Cardiac muscle cell (in vitro differentiated cells and primary cell): ENCODE data around the gene CAPZA1. TPM values are rescaled to one million over a fixed set of nuclear protein-coding genes. Genes with fewer than 3 reads are reported as not detected.

Experiments
- DNase-seq, 2 donors: peaks; one replicate each; pipeline versions ENCODE4 v3.0.0 to v3.0.0-alpha.2; 2010 to 2017; ENCODE audit warnings: low read depth in 1 of 2, low spot score in 1 of 2
- H3K27ac ChIP-seq: fragments of 200-600 bp; sonication (generic); 2 replicates; pipeline ENCODE4 v1.5.1; 2016
- H3K27me3 ChIP-seq: fragments of 200-600 bp; sonication (generic); 2 replicates; pipeline ENCODE4 v1.6.0; 2016; ENCODE audit warnings: control low read depth
- H3K36me3 ChIP-seq: fragments of 200-600 bp; sonication (generic); 2 replicates; pipeline ENCODE4 v1.5.1; 2016; ENCODE audit warnings: control low read depth
- H3K4me1 ChIP-seq: fragments of 200-600 bp; sonication (generic); 2 replicates; pipeline ENCODE4 v1.8.1; 2017; ENCODE audit warnings: low read depth, mild to moderate bottlenecking, mixed run types
- H3K4me3 ChIP-seq: fragments of 200-600 bp; sonication (generic); 2 replicates; pipeline ENCODE4 v1.5.1; 2016; ENCODE audit warnings: mild to moderate bottlenecking
- H3K9me3 ChIP-seq: fragments of 200-600 bp; sonication (generic); 2 replicates; pipeline ENCODE4 v1.5.1; 2017; ENCODE audit warnings: low read depth, mild to moderate bottlenecking, control low read depth
- polyA plus RNA-seq: library from polyadenylated mRNA; unstranded; fragments of >200 nt; fragmentation: Nextera tagmentation; extraction: Ambion mirVana; gene quantifications from 2 replicates; pipeline ENCODE4 v1.2.1, GENCODE V29; 2016
- total RNA-seq: library from RNA; depleted of rRNA; stranded (reverse); fragments of >200 nt; gene quantifications from 2 replicates; pipeline ENCODE4 v1.2.3, GENCODE V29; 2016
- TF ChIP-seq, protein P1 (sequence below): IDR thresholded peaks from 2 replicates; pipeline ENCODE4 v1.5.1; 2012; ENCODE audit warnings: low read depth, mild to moderate bottlenecking, low read length

The CAPZA1 gene
- total and polyA plus RNA-seq, 2 experiments from 2014 or later, result 94.9 to 122 TPM

DNA sequence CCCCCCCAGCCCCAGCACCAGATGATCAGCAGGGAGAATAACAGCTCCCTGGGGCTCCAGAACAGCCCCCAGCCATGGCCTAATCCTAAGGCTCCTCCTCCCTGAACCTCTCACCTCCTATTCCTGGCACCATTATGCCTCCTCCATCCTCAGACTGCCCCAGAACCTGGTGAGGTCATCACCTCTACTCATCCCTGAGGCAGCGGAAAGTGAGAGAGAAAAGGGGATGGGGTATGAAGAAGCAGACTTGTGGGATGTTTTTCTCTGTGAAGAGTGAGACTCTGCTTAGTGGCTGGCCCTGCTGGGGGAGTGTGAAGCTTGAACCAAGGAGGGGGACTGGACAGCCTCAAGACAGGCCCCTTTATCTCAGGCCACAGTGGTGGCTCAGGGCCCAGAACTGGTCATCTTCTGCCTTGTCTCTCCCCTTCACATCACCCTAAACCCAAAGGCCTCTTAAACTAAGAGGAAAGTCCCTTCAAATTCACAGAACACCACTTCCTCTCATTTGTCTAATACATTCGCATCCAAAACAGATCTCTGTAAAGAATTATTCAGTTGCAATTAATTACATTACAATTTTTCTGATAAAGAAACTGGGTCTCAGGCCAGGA, 97.7 kb downstream of the CAPZA1 start:
- H3K9me3 ChIP-seq, result no peaks in the 10 kb centered on the region
- peaks cover 11% of the 10 kb centered on the region for H3K27me3 ChIP-seq
- TF ChIP-seq, protein P1, sequence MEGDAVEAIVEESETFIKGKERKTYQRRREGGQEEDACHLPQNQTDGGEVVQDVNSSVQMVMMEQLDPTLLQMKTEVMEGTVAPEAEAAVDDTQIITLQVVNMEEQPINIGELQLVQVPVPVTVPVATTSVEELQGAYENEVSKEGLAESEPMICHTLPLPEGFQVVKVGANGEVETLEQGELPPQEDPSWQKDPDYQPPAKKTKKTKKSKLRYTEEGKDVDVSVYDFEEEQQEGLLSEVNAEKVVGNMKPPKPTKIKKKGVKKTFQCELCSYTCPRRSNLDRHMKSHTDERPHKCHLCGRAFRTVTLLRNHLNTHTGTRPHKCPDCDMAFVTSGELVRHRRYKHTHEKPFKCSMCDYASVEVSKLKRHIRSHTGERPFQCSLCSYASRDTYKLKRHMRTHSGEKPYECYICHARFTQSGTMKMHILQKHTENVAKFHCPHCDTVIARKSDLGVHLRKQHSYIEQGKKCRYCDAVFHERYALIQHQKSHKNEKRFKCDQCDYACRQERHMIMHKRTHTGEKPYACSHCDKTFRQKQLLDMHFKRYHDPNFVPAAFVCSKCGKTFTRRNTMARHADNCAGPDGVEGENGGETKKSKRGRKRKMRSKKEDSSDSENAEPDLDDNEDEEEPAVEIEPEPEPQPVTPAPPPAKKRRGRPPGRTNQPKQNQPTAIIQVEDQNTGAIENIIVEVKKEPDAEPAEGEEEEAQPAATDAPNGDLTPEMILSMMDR, result no peak
- H3K36me3 ChIP-seq, result no peaks in the 10 kb centered on the region
- no peak for DNase-seq
- no peak overlapping the region for H3K4me3 ChIP-seq
- H3K4me1 ChIP-seq, result peaks cover 2% of the 10 kb centered on the region
- no peak overlapping the region for H3K27ac ChIP-seq

DNA sequence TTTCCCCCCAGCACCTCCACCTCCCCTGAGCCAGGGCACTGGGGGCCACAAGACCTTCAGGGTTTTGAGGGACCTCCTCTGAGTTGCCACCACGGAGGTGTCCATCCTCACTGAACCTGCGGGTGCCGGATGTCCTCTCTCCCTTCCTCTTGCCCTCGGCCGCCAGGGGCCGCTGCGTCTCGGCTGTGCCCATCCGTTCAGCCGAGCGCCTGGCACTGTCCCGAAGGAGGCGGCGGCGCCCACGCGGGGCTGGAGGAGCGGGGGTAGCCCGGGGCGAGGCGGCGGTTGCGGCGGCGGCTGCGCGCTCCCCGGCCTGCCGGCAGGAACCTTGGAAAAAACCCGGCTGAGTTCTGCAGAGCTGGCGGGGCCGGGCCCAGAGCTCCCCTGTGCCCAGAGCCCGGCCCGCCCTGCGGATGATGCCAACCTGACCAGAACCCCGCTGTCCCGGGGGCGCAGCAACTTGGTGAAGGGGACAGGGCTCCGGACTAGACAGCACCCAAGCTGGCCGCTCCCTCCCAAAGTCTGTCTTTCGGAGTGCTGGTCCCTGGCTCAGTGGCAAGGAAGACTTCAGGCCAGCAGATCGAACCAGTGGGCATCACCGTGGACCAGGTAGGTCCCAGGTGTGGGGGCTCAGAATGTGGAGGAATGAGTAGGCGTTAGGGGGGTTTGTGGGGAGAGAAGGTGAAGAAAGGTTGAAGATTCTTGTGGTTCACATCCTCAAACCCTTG, 99.2 kb downstream of the CAPZA1 start:
- H3K9me3 ChIP-seq, result no peaks in the 10 kb centered on the region
- no peak overlapping the region for H3K4me3 ChIP-seq
- H3K27me3 ChIP-seq, result peaks cover 11% of the 10 kb centered on the region
- TF ChIP-seq, protein P1, result peak; percentile 81
- no peak overlapping the region for H3K27ac ChIP-seq
- DNase-seq, result peak; percentile 73 to 85
- no peaks in the 10 kb centered on the region for H3K36me3 ChIP-seq
- H3K4me1 ChIP-seq, result peaks cover 4% of the 10 kb centered on the region

DNA sequence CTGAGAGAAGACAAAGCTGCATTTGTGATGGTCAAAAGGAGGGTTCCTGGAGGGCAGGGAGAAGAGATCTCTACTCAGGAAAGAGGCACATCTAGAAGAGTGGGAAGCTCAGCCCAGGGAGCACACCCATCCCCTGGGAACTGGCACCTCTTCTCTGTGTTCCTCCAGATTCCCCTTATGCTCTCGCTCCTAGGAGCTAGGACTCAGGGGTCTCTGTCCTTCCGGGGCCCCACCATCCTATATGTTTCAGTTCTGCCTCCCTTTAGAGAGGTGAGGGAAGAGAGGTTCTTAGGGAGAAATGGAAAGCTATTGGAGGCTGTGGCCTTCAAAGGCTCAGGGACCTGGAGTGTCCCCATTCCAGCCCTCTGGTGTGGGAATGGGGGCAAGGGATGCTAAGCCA, 100.1 kb downstream of the CAPZA1 start:
- Histone ChIP-seq H3K4me1 (peaks cover 4% of the 10 kb centered on the region), H3K36me3 (no peaks in the 10 kb centered on the region), H3K4me3 (no peak overlapping the region), H3K27ac (no peak overlapping the region), H3K9me3 (no peaks in the 10 kb centered on the region), H3K27me3 (peaks cover 11% of the 10 kb centered on the region)
- DNase-seq, result no peak
- TF ChIP-seq, protein P1, result no peak

DNA sequence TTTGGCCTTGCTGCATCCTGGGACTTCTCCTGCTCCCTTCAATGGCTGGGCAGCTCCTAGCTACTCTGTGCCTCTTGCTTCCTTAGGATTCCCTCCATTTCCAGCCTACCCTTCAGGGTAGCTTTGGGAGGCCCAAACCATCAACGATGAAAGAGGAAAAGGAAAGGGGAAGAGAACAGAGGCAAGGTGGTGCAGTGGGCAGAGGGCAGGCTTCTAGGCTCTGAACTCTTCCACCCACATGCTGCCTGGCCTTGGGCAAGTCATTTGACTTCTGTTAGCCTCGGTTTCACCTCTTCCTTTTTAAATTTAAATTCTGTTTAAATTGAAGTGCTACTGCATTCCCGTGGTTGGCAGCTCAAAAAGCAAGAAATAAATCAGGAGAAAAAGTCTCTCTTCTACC, 101.2 kb downstream of the CAPZA1 start:
- peaks cover 4% of the 10 kb centered on the region for H3K4me1 ChIP-seq
- H3K4me3 ChIP-seq, result no peak overlapping the region
- no peak overlapping the region for H3K27ac ChIP-seq
- no peaks in the 10 kb centered on the region for H3K36me3 ChIP-seq
- peaks cover 11% of the 10 kb centered on the region for H3K27me3 ChIP-seq
- TF ChIP-seq, protein P1, result no peak
- no peaks in the 10 kb centered on the region for H3K9me3 ChIP-seq
- DNase-seq, result no peak

Other genes starting within 250 kb of the CAPZA1 start
- gene CTTNBP2NL, start 223.6 kb upstream of the CAPZA1 start, total RNA-seq, result 6.4 and 13.1 TPM in 2 replicates
- gene CTTNBP2NL, start 223.6 kb upstream of the CAPZA1 start, polyA plus RNA-seq, result 9.2 and 14.2 TPM in 2 replicates
- gene WNT2B, start 110.9 kb upstream of the CAPZA1 start, total RNA-seq, result 0.74 and 1.2 TPM in 2 replicates
- gene WNT2B, start 110.9 kb upstream of the CAPZA1 start, polyA plus RNA-seq, result 1.1 and 1.5 TPM in 2 replicates
- gene ST7L, start 691 bp upstream of the CAPZA1 start, total RNA-seq, result 15.5 and 19.7 TPM in 2 replicates
- 26.6 and 27.1 TPM in 2 replicates for gene ST7L, start 691 bp upstream of the CAPZA1 start, polyA plus RNA-seq
- gene MOV10, start 54.8 kb downstream of the CAPZA1 start, total RNA-seq, result 78.2 and 96.2 TPM in 2 replicates
- 62.0 and 86.0 TPM in 2 replicates for gene MOV10, start 54.8 kb downstream of the CAPZA1 start, polyA plus RNA-seq
- 257 and 311 TPM in 2 replicates for gene RHOC, start 87.3 kb downstream of the CAPZA1 start, total RNA-seq
- 265 and 358 TPM in 2 replicates for gene RHOC, start 87.3 kb downstream of the CAPZA1 start, polyA plus RNA-seq
- gene PPM1J, start 95.5 kb downstream of the CAPZA1 start, total RNA-seq, result 13.2 and 21.9 TPM in 2 replicates
- 20.1 and 28.6 TPM in 2 replicates for gene PPM1J, start 95.5 kb downstream of the CAPZA1 start, polyA plus RNA-seq